C4-2B (cell line): ENCODE measurements around the gene BANF2.

ENCODE experiments used
- H3K27ac ChIP-seq: fragments of 450-650 bp; 2 replicates; pipeline ENCODE4 v1.5.1; 2017
- ZFX ChIP-seq: fragments of 450-650 bp; IDR thresholded peaks from 2 replicates; pipeline ENCODE4 v1.6.1; 2017
- TF ChIP-seq, protein P1 (sequence below): fragments of 450-650 bp; conservative IDR thresholded peaks from 2 replicates; pipeline ENCODE4 v1.5.1; 2017; ENCODE audit warnings: mild to moderate bottlenecking

BANF2 gene

DNA sequence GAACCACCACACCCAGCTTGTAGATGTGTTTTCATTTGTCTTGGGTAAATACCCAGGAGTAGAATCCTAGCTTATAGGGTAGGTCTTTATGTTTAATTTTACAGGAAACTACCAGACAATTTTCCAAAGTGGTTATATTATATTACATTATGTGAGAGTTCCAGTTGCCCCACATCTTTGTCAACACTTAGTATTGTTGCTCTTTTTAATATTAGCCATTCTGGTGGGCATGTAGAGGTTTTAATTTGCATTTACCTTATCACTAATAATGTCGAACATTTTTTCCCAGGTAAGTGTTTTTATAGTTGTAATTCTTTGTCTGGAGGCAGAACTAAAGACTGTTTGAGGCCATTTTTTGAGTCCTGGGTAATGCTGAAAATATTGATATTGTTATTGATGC, 3.5 kb upstream of the BANF2 start:
- TF ChIP-seq, protein P1, sequence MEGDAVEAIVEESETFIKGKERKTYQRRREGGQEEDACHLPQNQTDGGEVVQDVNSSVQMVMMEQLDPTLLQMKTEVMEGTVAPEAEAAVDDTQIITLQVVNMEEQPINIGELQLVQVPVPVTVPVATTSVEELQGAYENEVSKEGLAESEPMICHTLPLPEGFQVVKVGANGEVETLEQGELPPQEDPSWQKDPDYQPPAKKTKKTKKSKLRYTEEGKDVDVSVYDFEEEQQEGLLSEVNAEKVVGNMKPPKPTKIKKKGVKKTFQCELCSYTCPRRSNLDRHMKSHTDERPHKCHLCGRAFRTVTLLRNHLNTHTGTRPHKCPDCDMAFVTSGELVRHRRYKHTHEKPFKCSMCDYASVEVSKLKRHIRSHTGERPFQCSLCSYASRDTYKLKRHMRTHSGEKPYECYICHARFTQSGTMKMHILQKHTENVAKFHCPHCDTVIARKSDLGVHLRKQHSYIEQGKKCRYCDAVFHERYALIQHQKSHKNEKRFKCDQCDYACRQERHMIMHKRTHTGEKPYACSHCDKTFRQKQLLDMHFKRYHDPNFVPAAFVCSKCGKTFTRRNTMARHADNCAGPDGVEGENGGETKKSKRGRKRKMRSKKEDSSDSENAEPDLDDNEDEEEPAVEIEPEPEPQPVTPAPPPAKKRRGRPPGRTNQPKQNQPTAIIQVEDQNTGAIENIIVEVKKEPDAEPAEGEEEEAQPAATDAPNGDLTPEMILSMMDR = no peak
- no peak for TF ChIP-seq ZFX
- H3K27ac ChIP-seq = no peak overlapping the region

DNA sequence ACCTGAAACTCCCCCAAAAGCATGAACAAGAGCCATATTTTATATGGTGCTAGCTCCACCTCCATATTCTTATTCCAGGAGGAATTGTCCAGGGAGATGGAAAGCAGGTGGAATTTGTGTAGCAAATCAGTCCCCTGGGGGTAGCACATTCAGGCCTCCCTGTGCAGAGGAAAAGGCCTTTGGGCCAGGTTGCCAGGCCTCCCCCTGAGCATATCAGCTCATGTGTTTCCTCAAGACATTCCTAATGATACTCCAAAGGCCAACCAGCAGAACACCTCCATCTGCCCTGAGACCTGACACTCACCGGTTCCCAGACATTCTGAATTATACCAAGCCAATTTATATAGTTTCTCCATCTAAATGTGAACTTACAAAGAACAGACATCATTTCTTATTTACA, 2.6 kb upstream of the BANF2 start:
- no peak overlapping the region for H3K27ac ChIP-seq
- TF ChIP-seq, protein P1 = no peak
- no peak for TF ChIP-seq ZFX

DNA sequence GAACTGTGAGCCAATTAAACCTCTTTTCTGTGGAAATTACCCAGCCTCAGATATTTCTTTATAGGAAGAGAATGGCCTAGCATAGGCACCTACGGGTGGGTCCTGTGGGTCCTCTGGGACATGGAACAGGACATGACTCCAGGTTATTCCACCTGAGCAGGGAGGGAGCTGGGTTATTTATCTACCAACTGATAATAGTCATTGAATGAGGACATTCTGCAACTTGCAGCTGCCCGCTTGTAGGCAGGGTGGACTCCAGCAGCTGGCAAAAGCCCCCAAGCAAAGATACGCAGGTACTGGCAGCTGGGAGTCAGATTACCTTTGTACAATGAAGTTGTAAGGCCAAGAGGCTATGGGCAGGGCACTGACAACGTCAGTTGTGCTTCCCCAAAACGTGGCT, 1.4 kb upstream of the BANF2 start:
- TF ChIP-seq, protein P1 = no peak
- no peak for TF ChIP-seq ZFX
- H3K27ac ChIP-seq = no peak overlapping the region

DNA sequence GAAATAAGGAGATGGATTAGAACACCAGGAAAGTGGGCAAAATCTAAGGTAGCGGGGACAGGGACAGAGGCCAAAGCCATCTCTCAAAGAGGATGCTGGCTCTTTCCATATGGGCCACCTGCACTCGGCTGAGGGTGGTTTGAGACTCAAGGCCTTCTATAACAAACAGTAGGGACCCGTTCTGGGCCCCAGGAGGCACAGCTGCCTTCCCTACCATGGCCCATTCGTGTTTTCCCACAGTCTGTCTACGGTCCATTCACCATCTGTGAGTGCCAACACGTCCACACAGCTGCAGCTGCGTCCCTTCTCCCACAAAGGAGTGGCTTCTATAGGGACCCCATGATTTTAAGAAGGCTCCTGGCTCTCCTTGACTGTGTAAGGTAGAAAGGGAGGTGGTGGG, 871 bp downstream of the BANF2 start:
- TF ChIP-seq, protein P1 = no peak
- no peak for TF ChIP-seq ZFX
- no peak overlapping the region for H3K27ac ChIP-seq

DNA sequence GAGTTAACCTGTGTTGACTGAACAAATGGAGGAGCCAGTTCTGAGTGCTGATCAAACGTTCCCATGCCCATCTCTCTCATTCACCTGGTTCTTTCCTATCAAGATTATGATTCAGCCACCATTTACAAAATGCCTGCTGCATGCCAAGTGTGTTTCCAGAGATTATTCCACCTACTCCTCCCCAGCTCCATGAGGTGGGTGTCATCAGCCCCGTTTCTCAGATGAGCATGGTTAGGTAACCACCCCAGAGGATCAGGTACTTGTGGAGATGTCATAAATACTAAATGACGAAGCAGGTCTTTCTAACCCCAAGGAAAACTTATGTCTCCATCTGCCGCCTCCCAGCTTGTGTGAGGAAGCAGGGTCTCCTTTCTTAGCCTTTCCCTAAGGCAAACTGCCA, 2.1 kb downstream of the BANF2 start:
- no peak overlapping the region for H3K27ac ChIP-seq
- TF ChIP-seq, protein P1 = no peak
- TF ChIP-seq ZFX = no peak

DNA sequence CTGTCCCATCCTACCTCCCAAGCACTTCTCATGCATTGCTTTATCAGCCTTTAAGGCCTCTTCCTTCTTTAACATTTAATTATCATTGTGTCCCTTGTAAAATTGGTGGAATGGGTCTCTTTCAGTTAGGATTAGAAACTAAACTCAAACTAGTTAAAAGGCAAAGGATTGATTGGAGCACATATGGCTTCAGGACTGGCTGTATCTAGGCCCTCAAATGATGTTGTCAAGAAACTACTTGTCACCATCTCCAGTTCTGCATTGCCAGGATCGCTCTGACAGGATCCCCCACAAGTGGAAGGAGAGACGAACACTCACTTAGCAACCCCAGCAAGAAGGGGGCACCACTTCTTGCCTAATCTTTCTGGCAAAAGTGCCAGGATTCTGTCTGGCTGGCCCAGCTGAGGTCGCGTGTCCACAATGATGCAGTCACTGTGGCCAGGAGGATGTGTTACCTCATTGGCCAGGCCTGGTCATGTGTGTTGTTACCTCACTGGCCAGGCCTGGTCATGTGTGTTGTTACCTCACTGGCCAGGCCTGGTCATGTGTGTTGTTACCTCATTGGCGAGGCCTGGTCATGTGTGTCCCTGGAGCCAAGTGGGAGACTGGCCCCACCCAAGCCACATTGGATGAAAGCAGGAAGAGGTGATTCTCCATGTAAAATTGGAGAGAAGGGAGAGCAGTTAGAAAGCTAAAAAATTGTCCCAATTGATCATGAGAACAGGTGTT, 5.0 kb downstream of the BANF2 start:
- H3K27ac ChIP-seq = no peak overlapping the region
- TF ChIP-seq, protein P1 = no peak
- no peak for TF ChIP-seq ZFX

DNA sequence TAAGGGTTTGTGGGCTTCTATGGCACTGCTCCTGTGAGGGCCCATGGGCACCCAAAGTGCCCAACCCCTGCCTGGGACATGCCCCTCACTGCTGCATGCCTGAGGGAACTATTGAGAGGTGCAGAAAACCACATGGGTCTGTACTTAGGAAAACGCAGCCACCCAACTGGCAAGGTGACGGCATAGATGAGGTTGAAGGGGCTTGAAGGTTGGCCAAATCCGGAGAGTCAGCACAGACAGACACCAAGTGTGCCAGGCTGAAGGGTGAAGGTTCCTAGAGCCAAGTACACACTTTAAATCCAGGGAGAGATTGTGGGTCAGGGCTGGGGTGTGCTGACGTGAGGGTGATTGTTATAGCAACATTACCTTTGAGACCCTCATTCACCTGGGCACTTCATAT, 6.2 kb downstream of the BANF2 start:
- H3K27ac ChIP-seq = no peak overlapping the region
- no peak for TF ChIP-seq ZFX
- TF ChIP-seq, protein P1 = no peak
